ENCODE data around the gene DIP2A.

DNA sequence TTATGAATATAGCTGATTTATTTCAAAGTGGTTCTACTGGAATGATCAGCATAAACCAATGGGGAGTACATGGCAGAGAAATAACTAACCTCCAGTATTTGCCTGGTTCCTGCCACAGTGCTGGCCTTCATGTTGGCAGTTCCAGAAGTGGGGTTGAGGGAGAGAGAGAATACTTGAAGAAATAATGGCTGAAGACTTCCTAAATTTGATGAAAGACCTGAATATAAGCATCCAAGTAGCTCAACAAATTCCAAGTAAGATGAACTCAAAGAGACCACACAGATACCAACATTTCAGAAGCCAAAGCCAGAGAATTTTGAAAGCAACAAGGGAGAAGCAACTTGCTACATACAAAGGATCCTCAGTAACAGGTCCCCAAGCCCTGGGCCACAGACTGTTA lies 111.9 kb downstream of the DIP2A start:
- TF ChIP-seq, protein P1, sequence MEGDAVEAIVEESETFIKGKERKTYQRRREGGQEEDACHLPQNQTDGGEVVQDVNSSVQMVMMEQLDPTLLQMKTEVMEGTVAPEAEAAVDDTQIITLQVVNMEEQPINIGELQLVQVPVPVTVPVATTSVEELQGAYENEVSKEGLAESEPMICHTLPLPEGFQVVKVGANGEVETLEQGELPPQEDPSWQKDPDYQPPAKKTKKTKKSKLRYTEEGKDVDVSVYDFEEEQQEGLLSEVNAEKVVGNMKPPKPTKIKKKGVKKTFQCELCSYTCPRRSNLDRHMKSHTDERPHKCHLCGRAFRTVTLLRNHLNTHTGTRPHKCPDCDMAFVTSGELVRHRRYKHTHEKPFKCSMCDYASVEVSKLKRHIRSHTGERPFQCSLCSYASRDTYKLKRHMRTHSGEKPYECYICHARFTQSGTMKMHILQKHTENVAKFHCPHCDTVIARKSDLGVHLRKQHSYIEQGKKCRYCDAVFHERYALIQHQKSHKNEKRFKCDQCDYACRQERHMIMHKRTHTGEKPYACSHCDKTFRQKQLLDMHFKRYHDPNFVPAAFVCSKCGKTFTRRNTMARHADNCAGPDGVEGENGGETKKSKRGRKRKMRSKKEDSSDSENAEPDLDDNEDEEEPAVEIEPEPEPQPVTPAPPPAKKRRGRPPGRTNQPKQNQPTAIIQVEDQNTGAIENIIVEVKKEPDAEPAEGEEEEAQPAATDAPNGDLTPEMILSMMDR (IDR thresholded peaks at IDR 0.05; ENCODE audit: insufficient read depth, low read length, poor library complexity, severe bottlenecking), result no peak
- TF ChIP-seq EZH2phosphoT487 (conservative IDR thresholded peaks at IDR 0.05; ENCODE audit: low read length), result no peak

Data from SU-DHL-6 (cell line).